DND-41 (cell line): Measurements from ENCODE around the gene BMF.
"Not testable (repeated sequence)": the region's sequence is repeated elsewhere in the genome, so short reads cannot be mapped to it uniquely, and the experiment has no call there.

Source experiments
- ATAC-seq: fragments of 200-7000 bp; cut with Tn5 transposase; 3 replicates; pipeline ENCODE4 v1.9.1; 2021; ENCODE audit warnings: low read depth; ENCODE audit not compliant: insufficient read depth
- DNase-seq: peaks from one replicate; pipeline ENCODE4 v3.0.0-alpha.2; 2020
- H2AFZ ChIP-seq: 2 replicates; pipeline ENCODE4 v1.6.0; 2012; ENCODE audit warnings: low read depth, low read length
- H3K27ac ChIP-seq: 2 replicates; pipeline ENCODE4 v1.5.1; 2012; ENCODE audit warnings: low read length, inconsistent platforms
- H3K27me3 ChIP-seq: fragments of 200-600 bp; sonication (generic); 2 replicates; pipeline ENCODE4 v1.6.0; 2012; ENCODE audit warnings: low read length, mild to moderate bottlenecking, inconsistent platforms; ENCODE audit not compliant: insufficient read depth, poor library complexity
- H3K36me3 ChIP-seq: 2 replicates; pipeline ENCODE4 v1.5.1; 2012; ENCODE audit warnings: low read length, inconsistent platforms; ENCODE audit not compliant: insufficient read depth
- H3K4me1 ChIP-seq: 2 replicates; pipeline ENCODE4 v1.5.1; 2012; ENCODE audit warnings: mild to moderate bottlenecking, low read length; ENCODE audit not compliant: insufficient read depth
- H3K4me2 ChIP-seq: 2 replicates; pipeline ENCODE4 v1.6.0; 2012; ENCODE audit warnings: mild to moderate bottlenecking, moderate library complexity, low read length, inconsistent platforms; ENCODE audit not compliant: insufficient read depth
- H3K4me3 ChIP-seq, 2 experiments: fragments of 200-600 bp in 1 of 2; shearing (Covaris generic) in 1 of 2; 2 replicates each; pipeline ENCODE4 v1.5.1; 2012 to 2016; ENCODE audit warnings: inconsistent platforms in 2 of 2, low read length in 2 of 2, mild to moderate bottlenecking in 2 of 2, low read depth in 1 of 2, moderate library complexity in 1 of 2
- H3K79me2 ChIP-seq: 2 replicates; pipeline ENCODE4 v1.6.0; 2012; ENCODE audit warnings: low read length, inconsistent platforms; ENCODE audit not compliant: insufficient read depth
- H3K9ac ChIP-seq: 2 replicates; pipeline ENCODE4 v1.6.0; 2012; ENCODE audit warnings: low read depth, mild to moderate bottlenecking, inconsistent platforms, low read length, moderate library complexity
- H3K9me3 ChIP-seq: 2 replicates; pipeline ENCODE4 v1.5.1; 2012; ENCODE audit warnings: low read length, moderate library complexity, mild to moderate bottlenecking, inconsistent platforms; ENCODE audit not compliant: insufficient read depth, severe bottlenecking
- H4K20me1 ChIP-seq: 2 replicates; pipeline ENCODE4 v1.6.0; 2012; ENCODE audit warnings: low read length; ENCODE audit not compliant: insufficient read depth
- CTCF ChIP-seq: IDR thresholded peaks from 2 replicates; pipeline ENCODE4 v1.5.1; 2012; ENCODE audit warnings: borderline replicate concordance, low read length, moderate library complexity, mild to moderate bottlenecking; ENCODE audit not compliant: poor library complexity, severe bottlenecking; ENCODE audit errors: extremely low read depth
- EZH2 ChIP-seq: IDR thresholded peaks from 3 replicates; pipeline ENCODE4 v1.6.1; 2012; ENCODE audit warnings: borderline replicate concordance, low read depth, mild to moderate bottlenecking, moderate library complexity, low read length, inconsistent platforms; ENCODE audit not compliant: severe bottlenecking

BMF gene

GRCh38 chr15:40121911-40122638 lies 13.4 kb upstream of the BMF start:
- ATAC-seq: no peak
- Histone ChIP-seq H3K9me3 (no peaks in the 10 kb centered on the region), H3K4me3 (no peak overlapping the region), H3K27ac (no peak overlapping the region), H3K4me1 (peaks cover 6% of the 10 kb centered on the region), H4K20me1 (no peaks in the 10 kb centered on the region), H3K79me2 (no peaks in the 10 kb centered on the region), H3K27me3 (no peaks in the 10 kb centered on the region), H3K36me3 (no peaks in the 10 kb centered on the region), H2AFZ (no peak overlapping the region), H3K9ac (no peak overlapping the region), H3K4me2 (no peak overlapping the region)
- DNase-seq: no peak
- TF ChIP-seq CTCF (no peak), EZH2 (no peak)

- Histone ChIP-seq H3K27me3 (no peaks in the 10 kb centered on the region), H3K27ac (no peak overlapping the region), H3K4me1 (peaks cover 37% of the 10 kb centered on the region), H3K4me3 (no peak overlapping the region), H3K9ac (no peak overlapping the region), H2AFZ (no peak overlapping the region), H3K36me3 (no peaks in the 10 kb centered on the region), H3K9me3 (no peaks in the 10 kb centered on the region), H4K20me1 (no peaks in the 10 kb centered on the region), H3K79me2 (no peaks in the 10 kb centered on the region), H3K4me2 (no peak overlapping the region)
- no peak for TF ChIP-seq EZH2
- no peak for TF ChIP-seq CTCF
- ATAC-seq (no peak), DNase-seq (no peak)
Measured at GRCh38 chr15:40118473-40118872, 9.8 kb upstream of the BMF start.

- Histone ChIP-seq H3K27me3 (no peaks in the 10 kb centered on the region), H3K4me2 (peak overlapping the region; percentile 58), H4K20me1 (no peaks in the 10 kb centered on the region), H3K9me3 (no peaks in the 10 kb centered on the region), H3K79me2 (no peaks in the 10 kb centered on the region), H3K27ac (peak overlapping the region; percentile 93), H3K4me3 (peak overlapping the region in 1 of 2 experiments; percentile 32; a peak in 2 of 4 replicates), H2AFZ (peak overlapping the region; percentile 76), H3K9ac (peak overlapping the region; percentile 62), H3K36me3 (no peaks in the 10 kb centered on the region), H3K4me1 (peaks cover 37% of the 10 kb centered on the region)
- peak; percentile 94 for ATAC-seq
- TF ChIP-seq EZH2: no peak
- no peak for TF ChIP-seq CTCF
- peak; percentile 90 for DNase-seq
Measured at GRCh38 chr15:40115670-40116093, 7.0 kb upstream of the BMF start.

- not testable (repeated sequence) for H3K36me3 ChIP-seq, H4K20me1 ChIP-seq, H3K79me2 ChIP-seq, H3K27me3 ChIP-seq, H3K9me3 ChIP-seq, ATAC-seq, H3K4me3 ChIP-seq, DNase-seq
- Histone ChIP-seq H3K4me1 (peaks cover 37% of the 10 kb centered on the region), H3K27ac (peak overlapping the region; percentile 93), H3K4me2 (peak overlapping the region; percentile 58), H2AFZ (peak overlapping the region; percentile 76; the same call in 1 of the 2 replicates), H3K9ac (peak overlapping the region; percentile 62)
Measured at GRCh38 chr15:40115106-40115505, 6.4 kb upstream of the BMF start.
